ENCODE measurements around the gene TLCD4.
A peak's percentile ranks its signal among the peaks of the same experiment; 100 is the strongest.
"Not testable (repeated sequence)": the region's sequence is repeated elsewhere in the genome, so short reads cannot be mapped to it uniquely, and the experiment has no call there.

Gene TLCD4
- 1.2 to 1.3 reads per million in 2 donors for total RNA-seq

GRCh38 chr1:95117207-95118066 is at the start of gene TLCD4:
Gene TLCD4, plus strand, starts transcription at chr1:95117355. Its CDS starts 26,547 bp downstream, at chr1:95143902.
- peak; percentile 20 for DNase-seq

GRCh38 chr1:95067568-95067967 is 49.6 kb upstream of the TLCD4 start:
- no peak for DNase-seq

GRCh38 chr1:95068956-95069709 is 48.0 kb upstream of the TLCD4 start:
- no peak for DNase-seq

DNA sequence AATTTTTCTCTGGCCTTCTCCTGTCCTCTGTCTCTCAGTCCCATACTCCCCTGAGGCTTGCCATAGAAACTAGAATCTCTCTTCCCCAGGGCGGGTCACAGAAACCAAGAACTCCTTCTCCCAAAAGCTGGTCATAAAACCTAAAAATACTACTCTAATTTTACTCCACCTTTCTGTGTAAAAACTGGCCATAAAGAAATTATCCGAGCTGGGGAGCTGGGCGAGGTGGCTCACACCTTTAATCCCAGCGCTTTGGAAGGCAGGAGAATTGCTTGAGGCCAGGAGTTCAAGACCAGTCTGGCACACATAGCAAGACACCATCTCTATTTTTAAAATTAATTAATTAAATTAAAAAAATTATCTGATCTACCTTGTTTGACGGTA is 47.5 kb upstream of the TLCD4 start:
- DNase-seq: no peak

- no peak for DNase-seq
Measured at GRCh38 chr1:95071539-95071938, 45.6 kb upstream of the TLCD4 start.

DNA sequence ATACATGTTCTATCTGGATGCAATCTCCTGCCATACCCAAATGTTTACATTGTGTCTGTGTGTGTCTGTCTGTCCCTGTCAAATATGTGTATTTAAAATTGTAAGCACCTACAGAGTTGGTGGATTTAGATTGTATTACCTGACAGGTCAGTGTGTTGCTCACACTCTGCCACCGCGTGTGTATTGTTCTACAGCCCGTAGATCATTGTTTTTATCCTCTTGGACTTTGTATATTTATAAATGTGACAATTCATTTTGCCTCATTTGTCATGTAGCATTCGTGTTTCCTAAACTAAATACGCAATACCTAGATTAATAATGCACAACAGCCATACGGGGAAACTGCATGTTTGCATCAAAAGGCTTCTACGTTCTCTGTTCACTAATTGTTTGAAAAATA is 45.0 kb upstream of the TLCD4 start:
- no peak for DNase-seq

GRCh38 chr1:95072532-95073419 is 44.4 kb upstream of the TLCD4 start, which contains the start of gene ALG14:
Gene ALG14, minus strand, starts transcription at chr1:95072951. Its CDS starts 53 bp downstream, at chr1:95072898.
- DNase-seq: peak; percentile 91

DNA sequence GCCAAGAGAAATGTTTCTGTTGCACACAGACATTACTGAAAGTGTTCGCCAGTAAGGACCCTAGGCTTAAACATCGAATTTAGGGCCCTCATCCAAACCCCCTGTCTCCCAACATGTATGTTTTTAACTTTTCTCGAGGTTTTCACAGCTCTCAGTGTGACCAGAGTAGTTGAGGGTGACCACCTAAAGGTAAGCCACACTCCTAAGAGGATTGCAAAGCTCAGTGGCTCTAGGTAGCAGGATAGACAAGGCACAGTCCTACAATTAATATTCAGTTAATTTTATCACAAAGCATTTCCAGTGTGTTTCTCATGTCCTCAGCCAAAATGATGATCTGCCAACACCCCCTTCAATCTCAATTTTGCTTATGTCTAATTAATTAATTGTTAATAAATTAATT is 43.7 kb upstream of the TLCD4 start:
- DNase-seq: no peak

DNA sequence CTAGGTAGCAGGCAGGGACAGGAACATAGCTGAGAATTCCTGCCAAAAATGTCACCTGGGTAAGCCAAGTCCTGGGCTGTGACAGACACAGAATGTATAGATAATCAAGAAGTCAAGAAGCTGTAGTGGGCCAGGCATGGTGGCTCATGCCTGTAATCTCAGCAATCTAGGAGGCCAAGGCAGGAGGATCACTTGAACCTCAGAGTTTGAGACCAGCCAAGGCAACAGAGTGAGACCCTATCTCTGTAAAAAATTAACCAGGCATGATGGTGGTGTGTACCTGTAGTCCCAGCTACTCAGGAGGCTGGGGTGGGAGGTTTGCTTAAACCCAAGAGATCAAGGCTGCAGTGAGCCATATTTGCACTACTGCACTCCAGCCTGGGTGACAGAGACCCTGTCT is 41.1 kb upstream of the TLCD4 start:
- DNase-seq: no peak

- no peak for DNase-seq
Measured at GRCh38 chr1:95080446-95080845, 36.7 kb upstream of the TLCD4 start.

GRCh38 chr1:95080879-95081278 is 36.3 kb upstream of the TLCD4 start:
- DNase-seq: no peak

GRCh38 chr1:95084317-95085176 is 32.6 kb upstream of the TLCD4 start:
- no peak for DNase-seq

DNA sequence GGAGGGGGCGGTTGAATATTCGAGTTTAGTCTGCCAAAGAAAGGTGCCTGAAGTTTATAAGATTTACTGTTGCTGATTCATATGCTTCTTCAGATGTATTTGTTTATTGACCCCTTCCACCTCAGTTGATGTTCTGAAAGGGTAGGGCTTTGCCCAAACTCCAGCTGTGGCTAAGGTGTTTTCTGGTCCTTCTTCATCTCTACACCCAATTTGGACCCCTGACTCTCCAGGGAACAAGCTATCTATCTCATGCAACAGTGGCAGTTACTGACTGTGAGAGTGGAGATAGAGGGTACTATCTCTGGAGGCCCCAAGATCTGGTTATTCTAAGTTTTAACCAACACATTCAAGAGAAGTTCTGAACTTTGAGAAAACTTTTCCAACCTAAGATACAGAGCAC is 31.8 kb upstream of the TLCD4 start:
- DNase-seq: no peak

DNA sequence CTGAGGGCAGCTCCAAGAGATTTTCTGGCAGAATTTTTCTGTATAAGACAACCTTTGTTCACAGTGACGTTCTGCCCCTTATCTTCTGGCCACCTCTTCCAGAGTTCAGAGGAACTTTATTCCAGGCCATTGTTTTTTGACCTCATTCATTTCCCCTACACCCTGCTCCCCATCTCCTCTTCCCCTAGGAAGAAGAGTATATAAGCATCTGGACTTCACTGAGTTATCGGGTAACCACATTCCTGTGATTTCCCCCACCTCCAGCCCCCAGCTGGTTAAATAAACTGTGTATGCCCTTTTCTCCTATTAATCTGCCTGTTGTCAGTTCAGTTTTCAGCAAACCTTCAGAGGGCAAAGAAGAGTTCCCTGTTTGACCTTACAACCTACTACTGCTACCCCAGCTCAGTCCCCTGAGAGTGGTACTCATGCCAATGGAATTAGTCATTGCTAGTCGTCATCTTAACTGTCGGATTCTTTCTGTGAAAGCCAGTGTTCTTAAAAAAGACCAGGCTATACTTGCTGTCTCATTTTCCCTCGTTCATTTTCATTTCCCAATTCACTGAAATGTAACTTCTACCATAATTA is 30.1 kb upstream of the TLCD4 start:
- no peak for DNase-seq

DNA sequence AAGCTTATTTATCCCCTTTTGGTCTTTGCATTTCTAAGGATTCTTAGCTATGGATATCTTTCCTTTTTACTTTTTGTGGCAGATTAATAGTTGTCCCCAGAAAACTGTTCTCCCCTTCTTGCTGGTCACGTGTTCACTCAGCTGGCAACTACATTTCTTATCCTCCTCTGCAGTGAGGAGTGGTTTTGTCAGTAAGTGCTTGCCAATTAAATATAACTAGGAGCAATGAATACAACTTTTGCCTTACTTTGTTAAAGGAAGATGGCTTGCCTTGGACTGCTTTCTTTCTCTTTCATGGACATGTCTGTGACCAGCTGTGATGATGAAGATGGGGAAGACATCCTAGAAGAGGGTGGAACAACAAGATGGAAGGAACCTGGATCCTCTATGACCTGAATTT is 28.9 kb upstream of the TLCD4 start:
- no peak for DNase-seq

DNA sequence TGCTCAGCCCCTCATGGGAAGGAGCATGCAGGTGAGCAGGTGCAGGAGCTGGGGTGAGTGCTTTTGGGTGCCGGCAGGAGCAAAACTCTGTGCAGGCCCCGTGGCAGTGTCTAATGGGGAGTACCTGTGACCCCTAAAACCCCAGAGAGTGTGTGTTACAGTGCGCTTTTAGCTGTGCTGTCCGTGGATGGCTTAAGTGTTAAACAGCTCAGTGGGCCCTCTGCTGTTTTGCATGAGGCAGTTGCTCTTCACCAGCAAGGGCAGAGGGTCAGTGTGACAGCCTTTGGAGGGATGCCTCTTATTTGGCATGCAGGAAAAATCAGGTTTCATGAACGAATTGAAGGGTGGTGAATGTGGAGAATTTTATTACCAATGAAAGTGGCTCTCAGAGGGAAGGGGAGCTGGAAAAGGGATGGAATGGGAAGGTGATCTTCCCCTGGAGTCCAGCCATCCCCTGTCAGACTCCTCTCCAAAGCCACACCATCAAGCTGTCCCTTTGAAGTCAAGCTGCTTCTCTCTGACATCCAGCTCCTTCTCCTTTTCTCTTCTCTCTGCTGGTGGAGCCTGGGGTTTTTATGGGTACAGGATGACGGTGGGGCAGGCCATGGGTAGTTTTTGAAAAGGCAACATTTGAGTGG is 27.4 kb upstream of the TLCD4 start:
- DNase-seq: no peak

DNA sequence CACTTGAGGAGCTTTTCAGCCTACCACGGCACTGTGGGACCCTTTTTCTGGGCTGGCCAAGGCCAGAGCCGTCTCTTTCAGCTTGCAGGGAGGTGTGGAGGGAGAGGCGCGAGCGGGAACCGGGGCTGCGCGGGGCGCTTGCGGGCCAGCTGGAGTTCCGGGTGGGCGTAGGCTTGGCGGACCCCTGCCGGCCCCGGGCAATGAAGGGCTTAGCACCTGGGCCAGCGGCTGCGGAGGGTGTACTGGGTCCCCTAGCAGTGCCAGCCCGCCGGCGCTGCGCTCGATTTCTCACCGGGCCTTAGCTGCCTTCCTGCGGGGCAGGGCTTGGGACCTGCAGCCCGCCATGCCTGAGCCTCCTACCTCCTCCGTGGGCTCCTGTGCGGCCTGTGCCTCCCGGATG is 25.9 kb upstream of the TLCD4 start:
- DNase-seq: not testable (repeated sequence)

GRCh38 chr1:95092891-95093290 is 24.3 kb upstream of the TLCD4 start:
- DNase-seq: not testable (repeated sequence)

GRCh38 chr1:95093296-95093695 is 23.9 kb upstream of the TLCD4 start:
- DNase-seq: no peak

DNA sequence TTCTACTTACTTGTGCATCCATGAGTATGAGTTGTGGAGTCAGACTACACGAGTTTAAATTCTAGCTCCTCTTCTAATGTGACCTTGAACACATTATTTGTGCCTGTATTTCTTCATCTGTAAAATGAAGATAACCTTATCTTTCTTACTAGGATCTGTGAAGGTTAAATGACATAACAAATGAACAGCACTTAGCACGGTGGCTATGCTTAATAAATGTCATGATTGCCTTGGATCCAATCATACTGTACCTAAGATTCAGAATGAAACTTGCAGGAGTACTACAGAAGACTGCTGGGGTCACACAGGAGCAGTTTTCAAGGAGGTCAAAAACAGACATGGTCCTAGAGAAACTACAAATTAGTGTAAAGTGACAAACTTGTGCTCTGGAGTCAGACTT is 22.2 kb upstream of the TLCD4 start:
- DNase-seq: no peak

DNA sequence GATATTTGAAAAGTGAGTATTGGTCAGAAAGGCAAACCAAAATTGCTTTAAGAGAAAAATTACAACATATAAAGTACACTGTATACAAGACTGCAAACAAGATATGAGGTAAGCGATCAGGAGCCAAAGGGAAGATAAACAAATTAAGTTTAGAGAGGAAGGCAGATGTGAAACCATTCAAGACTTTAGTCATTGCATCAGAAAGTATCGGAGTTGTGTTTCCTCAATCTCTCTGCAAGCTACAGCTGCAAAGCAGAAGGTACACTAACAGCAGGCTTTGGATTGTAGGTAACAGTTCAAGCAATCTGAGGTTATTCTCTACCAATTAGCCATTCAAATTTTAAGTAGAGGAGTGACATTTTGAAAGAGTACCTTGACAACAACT is 21.3 kb upstream of the TLCD4 start:
- DNase-seq: no peak
